ENCODE results near the gene TSR3. TPM values are rescaled to one million over a fixed set of nuclear protein-coding genes. Genes with fewer than 3 reads are reported as not detected.

TSR3 gene
- total and polyA plus RNA-seq, 3 donors from 2014 or later = 40.9 to 89.5 (median 79.4) TPM

DNA sequence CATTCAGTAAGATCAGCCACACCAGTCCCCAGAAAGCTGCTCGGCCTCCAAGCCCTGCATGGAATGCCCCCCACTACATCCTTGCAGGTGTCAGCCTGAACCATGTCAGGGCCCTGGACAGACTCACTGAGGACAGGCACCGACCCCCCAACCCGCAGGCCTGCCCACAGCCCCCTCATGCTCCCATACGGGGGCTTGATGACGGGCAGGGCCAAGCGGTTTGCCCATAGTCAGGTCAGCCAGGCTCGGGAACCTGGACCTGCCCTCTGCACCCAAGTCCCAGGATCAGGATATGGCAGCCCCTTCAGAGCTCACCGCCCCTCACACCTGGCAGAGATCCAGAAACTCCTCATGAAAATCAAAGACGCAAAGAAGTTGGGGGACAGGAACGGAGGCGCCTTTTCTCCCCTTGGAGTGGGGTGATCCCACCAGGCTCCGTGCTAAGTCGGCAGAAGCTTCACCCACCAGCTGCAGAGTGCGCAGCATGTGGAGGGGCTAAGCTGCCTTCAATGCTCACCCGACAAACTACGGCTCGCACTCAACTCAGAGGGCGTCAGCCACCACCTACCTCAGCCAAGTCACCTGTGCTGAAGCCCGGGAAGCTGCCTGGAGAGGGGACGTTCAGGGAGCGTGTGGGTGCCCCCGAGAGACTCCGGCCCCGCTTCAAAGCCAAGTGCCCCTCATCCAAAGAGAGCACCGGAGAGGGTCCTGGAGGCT, 26.6 kb upstream of the TSR3 start:
- Histone ChIP-seq H3K36me3 (ENCODE audit: low read depth, missing control alignments) (no peaks in the 10 kb centered on the region), H3K27me3 (no peaks in the 10 kb centered on the region)
- 89 to 94% methylated on average over 3 to 25 of the region's 25 CpGs for WGBS, 2 donors

GRCh38 chr16:1377406-1378010, 25.8 kb upstream of the TSR3 start:
- Histone ChIP-seq H3K9me3 (no peaks in the 10 kb centered on the region), H3K4me1 (peaks cover 19% of the 10 kb centered on the region)

More for the DNA sequence above, 26.6 kb upstream of the TSR3 start:
- Histone ChIP-seq H3K4me1 (peaks cover 19% of the 10 kb centered on the region), H3K27ac (peak overlapping the region in 1 of 2 donors; percentile 78), H3K9me3 (no peaks in the 10 kb centered on the region), H3K4me3 (no peak overlapping the region)
- no peak for DNase-seq
- TF ChIP-seq, protein P1, sequence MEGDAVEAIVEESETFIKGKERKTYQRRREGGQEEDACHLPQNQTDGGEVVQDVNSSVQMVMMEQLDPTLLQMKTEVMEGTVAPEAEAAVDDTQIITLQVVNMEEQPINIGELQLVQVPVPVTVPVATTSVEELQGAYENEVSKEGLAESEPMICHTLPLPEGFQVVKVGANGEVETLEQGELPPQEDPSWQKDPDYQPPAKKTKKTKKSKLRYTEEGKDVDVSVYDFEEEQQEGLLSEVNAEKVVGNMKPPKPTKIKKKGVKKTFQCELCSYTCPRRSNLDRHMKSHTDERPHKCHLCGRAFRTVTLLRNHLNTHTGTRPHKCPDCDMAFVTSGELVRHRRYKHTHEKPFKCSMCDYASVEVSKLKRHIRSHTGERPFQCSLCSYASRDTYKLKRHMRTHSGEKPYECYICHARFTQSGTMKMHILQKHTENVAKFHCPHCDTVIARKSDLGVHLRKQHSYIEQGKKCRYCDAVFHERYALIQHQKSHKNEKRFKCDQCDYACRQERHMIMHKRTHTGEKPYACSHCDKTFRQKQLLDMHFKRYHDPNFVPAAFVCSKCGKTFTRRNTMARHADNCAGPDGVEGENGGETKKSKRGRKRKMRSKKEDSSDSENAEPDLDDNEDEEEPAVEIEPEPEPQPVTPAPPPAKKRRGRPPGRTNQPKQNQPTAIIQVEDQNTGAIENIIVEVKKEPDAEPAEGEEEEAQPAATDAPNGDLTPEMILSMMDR (IDR thresholded peaks at IDR 0.05) = no peak
- TF ChIP-seq POLR2A (IDR thresholded peaks at IDR 0.05) = no peak
- intact Hi-C loops (cut with DNase I; ENCODE audit: low total_unique reads) = no loop called here

GRCh38 chr16:1375741-1376410, 24.2 kb upstream of the TSR3 start:
- DNase-seq = no peak
- WGBS, 2 donors = 74 to 88% methylated on average over 19 of the region's 19 CpGs
- H3K27ac ChIP-seq = no peak overlapping the region

More at GRCh38 chr16:1377406-1378010, 25.8 kb upstream of the TSR3 start:
- WGBS, 2 donors = 87 to 91% methylated on average over 6 to 10 of the region's 10 CpGs
- DNase-seq = no peak
- H3K36me3 ChIP-seq (ENCODE audit: low read depth, missing control alignments) = no peaks in the 10 kb centered on the region
- H3K27ac ChIP-seq = no peak overlapping the region
- no peak overlapping the region for H3K4me3 ChIP-seq
- intact Hi-C loops (cut with DNase I; ENCODE audit: low total_unique reads) = no loop called here
- no peaks in the 10 kb centered on the region for H3K27me3 ChIP-seq
- TF ChIP-seq POLR2A (IDR thresholded peaks at IDR 0.05) = no peak
- TF ChIP-seq, protein P1 (IDR thresholded peaks at IDR 0.05) = no peak

GRCh38 chr16:1375298-1375640, 23.6 kb upstream of the TSR3 start:
- no peak for TF ChIP-seq POLR2A (IDR thresholded peaks at IDR 0.05)
- TF ChIP-seq, protein P1 (IDR thresholded peaks at IDR 0.05) = no peak
- no peaks in the 10 kb centered on the region for H3K27me3 ChIP-seq
- no peaks in the 10 kb centered on the region for H3K9me3 ChIP-seq
- peaks cover 19% of the 10 kb centered on the region for H3K4me1 ChIP-seq
- WGBS, 2 donors = 94% methylated on average over 9 to 24 of the region's 24 CpGs
- no peaks in the 10 kb centered on the region for H3K36me3 ChIP-seq (ENCODE audit: low read depth, missing control alignments)
- no peak overlapping the region for H3K4me3 ChIP-seq
- no peak for DNase-seq
- H3K27ac ChIP-seq = no peak overlapping the region
- intact Hi-C loops (cut with DNase I; ENCODE audit: low total_unique reads) = no loop called here

More at GRCh38 chr16:1375741-1376410, 24.2 kb upstream of the TSR3 start:
- Histone ChIP-seq H3K4me3 (no peak overlapping the region), H3K4me1 (peaks cover 19% of the 10 kb centered on the region), H3K36me3 (ENCODE audit: low read depth, missing control alignments) (no peaks in the 10 kb centered on the region), H3K9me3 (no peaks in the 10 kb centered on the region), H3K27me3 (no peaks in the 10 kb centered on the region)
- intact Hi-C loops (cut with DNase I; ENCODE audit: low total_unique reads) = no loop called here
- TF ChIP-seq, protein P1 (IDR thresholded peaks at IDR 0.05) = no peak
- no peak for TF ChIP-seq POLR2A (IDR thresholded peaks at IDR 0.05)

All from testis (tissue), 3 donors.